GM21526 (cell line): ENCODE data around the gene BCL7C.
A peak's percentile ranks its signal among the peaks of the same experiment; 100 is the strongest.
"Not testable (repeated sequence)": the region's sequence is repeated elsewhere in the genome, so short reads cannot be mapped to it uniquely, and the experiment has no call there.

Experiments
- ATAC-seq: cut with Tn5 transposase; IDR thresholded peaks from one replicate; pipeline ENCODE4 v1.9.1; 2021; ENCODE audit warnings: moderate library complexity; ENCODE audit not compliant: unreplicated experiment, low FRiP score

Gene BCL7C

DNA sequence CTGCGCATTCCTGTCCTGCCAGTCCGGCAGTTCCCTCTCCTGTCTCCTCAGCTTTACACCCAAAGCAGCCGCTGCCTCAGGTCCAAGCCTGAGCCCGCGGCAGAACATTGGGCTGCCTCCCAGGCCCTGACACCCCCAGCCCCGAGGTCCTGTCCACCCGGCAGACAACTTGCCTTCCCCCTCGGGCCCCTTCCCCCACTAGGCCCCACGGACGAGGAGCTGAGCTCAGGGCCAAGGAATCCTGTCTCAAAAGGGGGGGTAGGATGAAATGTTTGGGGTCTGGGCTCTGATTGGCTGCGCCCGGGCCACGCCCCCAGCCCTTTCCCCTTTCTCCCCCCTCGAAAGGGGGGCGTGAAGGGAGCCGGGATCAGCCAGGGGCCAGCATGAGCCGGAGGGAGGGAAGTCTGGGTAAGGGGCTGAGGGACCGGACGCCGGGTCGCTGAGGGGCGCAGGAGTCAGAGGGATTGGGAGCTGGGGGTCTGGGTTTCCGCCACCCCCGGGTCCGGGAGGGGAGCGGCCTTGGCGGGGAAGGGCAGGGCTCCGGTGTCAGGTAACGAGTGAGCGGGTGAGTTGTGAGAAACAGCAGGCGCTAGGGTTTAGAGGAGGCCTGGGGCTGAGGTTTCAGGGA, 2.5 kb upstream of the BCL7C start, which contains the start of gene CTF1:
Gene CTF1 (plus strand): TSS at position 354 of the 628 bp plus-strand sequence. CDS start 30 bp downstream, at position 384.
- ATAC-seq = no peak

DNA sequence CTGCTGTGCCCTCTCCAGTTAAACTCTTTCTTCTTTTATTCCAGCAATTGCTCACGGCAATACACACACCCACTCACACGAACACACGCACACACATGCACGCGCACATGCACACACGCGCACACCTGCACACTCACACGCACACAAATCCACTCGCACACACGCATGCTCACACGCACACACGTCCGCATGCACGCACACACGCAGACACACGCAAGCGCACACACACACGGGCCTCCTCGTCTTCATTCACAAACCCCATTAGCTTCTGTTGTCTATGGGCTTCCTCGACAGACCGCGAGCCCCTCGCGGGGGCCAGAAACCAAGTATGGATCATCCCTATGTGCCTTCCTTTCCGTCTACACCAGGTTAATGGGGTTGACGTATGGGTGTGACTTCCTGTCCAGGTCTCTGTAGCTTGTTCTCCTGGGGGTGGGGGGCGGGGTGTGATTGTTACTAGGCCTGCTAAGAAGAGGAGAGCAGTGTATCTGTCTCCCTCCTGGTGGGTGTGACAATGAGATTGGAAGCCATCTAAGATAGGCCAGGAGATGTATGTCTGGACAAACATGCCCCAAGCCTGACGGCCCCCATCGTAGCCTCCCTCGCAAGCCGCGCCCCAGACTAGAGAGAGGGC, 1.9 kb upstream of the BCL7C start:
- ATAC-seq = no peak

DNA sequence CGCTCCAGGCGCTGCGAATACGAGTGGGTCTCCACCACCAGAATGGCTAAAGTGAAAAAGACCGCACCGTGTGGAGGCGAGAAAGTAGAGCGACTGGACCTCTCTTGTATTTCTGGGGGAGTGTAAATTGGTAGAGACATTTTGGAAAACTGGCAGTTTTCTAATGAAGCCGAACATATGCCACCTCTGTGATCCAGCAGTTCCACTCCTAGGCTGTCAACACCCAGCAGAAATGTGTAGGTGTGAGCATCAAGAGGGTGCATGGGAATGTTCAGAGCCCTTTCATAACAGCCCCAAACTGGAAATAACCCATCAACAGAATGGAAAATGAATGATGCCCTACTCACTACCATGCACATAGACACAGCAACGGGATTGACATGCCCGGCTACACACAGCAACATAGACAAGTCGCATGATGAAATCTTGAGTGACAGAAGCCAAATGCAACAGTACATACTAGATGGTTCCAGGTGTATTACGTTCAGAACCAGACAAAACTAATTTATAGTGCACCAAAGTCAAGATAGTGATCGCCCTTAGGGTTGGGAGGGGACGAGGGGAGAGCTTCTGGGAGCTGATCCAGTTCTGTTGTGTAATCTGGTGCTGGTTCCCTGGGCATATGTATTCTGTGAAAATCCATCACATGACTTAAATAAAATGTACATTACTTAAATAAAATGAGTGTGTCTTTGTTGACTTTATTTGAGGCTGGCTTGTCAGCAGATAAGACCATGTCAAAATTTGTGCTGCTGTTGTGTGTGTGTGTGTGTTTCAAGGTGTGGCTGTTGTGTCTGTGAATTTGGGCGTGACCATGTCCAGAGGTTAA, 877 bp upstream of the BCL7C start:
- ATAC-seq = no peak

DNA sequence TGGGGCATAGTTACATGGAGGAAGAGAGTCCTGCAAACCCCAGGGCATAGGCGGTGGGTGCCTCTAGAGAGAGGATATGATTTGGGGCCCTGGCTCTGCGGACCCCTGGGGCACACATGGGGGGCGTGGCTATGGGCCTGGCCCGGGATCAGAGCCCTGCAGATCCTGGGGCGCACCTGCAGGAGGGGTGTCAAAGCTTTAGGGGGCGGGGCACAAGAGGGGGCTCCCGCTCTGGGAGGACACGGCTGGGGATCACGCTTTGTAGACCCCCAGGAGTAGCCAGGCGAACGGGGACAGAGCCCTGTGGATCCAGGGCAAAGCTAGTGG, 497 bp downstream of the BCL7C start:
- ATAC-seq = peak; percentile 10

DNA sequence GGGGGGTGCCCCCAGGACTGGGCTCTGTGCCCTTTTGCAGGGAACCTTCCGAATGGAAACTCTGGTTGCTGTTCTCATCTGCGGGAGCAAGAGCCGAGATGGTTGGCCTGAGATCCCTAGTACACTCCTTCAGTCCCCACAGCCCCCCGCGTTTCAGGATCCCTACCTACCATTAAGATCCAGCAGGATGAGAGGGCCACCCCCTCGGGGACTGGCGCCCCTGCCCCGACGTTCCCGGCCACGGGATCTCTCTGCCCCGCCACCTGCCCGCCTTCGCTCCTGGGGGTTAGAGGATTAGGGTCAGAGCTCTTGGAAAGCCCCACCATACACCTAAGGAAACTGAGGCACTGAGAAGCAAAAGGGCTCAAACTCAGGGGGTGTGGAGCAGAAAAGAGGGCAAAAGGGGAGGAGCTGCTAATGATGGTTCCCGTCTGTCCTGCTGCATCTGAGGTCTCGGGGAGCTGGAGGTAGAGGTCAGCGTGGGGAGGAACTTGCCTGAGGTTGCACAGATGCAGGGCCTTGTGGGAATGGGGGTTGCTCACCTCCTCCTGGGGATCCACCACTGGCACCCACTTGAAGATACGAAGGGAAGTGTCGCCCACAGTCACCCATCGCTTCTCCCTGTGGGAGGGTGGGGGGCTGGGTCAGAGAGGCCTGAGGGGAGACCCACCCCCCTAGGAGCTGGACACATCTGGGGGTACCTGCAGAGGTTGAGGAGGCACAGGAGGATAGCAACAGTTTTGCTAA, 1.0 kb downstream of the BCL7C start:
- ATAC-seq = no peak

DNA sequence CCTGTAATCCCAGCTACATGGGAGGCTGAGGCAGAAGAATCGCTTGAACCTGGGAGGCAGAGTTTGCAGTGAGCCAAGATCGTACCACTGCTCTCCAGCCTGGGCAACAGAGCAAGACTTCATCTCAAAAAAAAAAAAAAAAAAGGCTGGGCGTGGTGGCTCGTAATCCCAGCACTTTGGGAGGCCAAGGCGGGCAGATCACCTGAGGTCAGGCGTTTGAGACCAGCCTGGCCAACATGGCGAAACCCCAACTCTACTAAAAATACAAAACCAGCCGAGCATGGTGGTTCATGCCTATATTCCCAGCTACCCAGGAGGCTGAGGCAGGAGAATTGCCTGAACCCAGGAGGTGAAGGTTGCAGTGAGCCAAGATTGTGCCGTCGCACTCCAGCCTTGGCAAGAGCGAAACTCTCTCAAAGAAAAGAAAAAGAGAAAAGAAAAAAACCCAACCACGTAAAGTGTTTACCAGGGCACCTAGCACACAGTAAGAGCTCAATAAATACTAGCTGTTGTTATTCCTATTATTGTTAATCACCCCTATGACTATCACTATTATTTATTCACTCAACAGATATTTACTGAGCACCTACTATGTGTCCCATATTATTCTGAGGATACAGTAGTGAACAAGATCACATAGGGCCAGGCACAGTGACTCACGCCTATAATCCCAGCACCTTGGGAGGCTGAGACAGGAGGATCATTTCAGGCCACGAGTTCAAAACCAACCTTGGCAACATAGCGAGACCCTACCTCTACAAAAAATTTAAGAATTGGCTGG, 2.6 kb downstream of the BCL7C start:
- not testable (repeated sequence) for ATAC-seq

DNA sequence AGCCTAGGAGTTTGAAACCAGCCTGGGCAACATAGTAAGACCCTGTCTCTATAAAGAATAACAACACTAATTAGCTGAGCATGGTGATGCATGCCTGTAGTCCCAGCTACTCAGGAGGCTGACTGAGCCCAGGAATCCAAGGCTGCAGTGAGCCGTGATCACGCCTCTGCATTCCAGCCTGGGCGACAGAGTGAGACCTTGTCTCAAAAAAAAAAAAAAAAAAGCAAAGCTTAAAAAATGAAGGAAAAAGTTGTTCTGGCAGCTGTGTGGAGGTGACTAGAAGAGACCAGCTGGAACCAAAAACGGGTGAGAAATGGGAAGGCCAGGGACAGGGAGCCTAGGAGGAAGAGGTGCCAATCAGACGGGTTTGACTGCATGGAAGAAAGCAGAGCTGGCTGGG, 4.2 kb downstream of the BCL7C start:
- ATAC-seq = no peak

DNA sequence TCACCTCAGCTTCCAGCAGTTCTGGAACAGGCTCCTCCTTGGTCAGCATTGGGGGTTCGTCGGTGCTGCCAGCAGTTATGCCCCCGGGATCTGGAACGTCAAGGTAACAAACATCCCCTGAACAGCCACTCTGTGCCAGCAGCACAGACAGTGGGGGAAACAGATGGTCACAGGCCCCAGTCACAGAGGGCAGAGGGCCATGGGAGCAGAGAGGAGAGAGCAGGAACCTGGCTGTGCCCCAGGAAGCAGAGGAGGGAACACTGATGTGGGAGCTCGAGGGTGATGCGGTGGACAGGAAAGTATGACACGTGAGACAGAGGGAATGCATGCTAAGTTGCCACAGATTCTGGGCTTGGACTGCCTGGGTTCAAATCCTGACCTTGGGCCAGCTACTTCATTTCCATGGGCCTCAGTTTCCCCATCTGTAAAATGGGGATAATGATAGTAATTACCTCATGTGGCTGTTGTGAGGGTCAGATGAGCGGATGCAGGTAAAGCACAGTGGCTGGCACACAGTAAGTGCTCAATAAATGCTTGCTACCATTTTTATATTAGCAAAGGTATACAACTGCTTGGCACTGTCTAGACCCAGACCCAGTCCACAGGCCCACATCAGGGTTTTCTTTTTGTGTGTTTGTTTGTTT, 4.9 kb downstream of the BCL7C start:
- no peak for ATAC-seq

DNA sequence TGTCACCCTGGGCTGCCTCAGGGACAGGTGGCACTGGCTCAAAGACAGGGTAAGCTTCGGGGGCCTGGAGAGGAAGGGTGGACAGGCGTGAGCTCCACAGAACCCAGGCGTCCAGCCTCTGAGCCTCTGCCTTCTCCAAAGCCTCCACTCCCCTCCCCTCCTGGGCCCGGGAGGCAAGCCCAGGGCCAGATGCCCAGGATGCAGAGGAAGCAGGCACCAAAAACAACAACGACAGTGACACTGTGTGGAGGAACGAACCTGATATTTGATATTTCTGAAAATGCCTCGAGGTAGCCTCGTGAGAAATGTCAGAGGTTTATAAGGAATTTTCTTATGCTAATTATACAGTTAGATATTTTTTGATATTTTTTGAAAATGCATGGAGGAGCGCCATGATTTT, 6.0 kb downstream of the BCL7C start:
- no peak for ATAC-seq

DNA sequence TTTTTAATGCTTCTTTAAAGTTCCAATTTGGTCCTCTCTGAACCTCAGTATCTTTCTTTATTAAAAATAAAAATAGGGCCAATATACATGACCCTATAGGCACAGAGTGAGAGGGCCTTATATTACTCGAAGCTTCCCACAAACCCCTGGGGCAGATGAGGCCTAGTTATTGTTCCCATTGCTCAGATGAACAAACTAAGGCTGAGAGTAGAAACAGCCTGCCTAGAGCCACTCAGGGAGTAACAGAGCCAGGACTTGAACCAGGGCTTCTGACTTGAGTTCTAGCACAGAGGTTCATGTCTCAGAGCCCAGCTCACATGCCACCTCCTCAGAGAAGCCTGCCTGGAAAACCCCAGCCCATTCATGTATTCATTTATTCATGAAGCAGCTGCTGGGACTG, 7.7 kb downstream of the BCL7C start:
- no peak for ATAC-seq

DNA sequence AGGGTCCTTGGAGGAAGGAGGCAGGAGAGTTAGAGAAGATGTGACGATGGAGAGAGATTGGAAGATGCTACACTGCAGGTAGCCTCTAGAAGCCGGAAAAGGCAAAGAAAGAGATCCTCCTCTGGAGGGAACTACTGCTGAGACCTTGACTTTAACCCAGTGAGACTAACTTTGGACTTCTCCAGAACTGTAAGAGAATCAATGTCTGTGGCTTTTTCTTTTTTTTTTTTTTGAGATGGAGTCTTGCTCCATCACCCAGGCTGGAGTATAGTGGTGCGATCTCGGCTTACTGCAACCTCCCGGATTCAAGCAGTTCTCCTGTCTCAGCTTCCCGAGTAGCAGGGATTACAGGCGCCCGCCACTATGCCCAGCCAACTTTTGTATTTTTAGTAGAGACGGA, 8.7 kb downstream of the BCL7C start:
- ATAC-seq = no peak

DNA sequence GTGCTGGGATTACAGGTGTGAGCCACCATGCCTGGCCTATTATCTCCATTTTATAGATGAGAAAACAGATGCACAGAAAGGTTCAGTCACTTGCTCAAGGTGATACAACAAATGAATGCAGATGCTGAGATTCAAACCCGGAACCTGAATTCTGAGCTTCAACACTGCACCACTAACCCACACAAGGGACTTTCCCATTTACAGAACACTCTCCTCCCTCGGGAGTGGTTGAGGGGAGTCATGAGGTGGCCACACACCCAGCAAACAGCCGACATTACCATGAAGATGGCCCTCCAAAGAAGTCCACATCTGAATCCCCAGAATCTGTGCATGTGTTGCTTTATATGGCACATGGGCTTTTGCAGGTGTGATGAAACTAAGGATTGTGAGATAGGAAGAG, 9.1 kb downstream of the BCL7C start:
- ATAC-seq = no peak

DNA sequence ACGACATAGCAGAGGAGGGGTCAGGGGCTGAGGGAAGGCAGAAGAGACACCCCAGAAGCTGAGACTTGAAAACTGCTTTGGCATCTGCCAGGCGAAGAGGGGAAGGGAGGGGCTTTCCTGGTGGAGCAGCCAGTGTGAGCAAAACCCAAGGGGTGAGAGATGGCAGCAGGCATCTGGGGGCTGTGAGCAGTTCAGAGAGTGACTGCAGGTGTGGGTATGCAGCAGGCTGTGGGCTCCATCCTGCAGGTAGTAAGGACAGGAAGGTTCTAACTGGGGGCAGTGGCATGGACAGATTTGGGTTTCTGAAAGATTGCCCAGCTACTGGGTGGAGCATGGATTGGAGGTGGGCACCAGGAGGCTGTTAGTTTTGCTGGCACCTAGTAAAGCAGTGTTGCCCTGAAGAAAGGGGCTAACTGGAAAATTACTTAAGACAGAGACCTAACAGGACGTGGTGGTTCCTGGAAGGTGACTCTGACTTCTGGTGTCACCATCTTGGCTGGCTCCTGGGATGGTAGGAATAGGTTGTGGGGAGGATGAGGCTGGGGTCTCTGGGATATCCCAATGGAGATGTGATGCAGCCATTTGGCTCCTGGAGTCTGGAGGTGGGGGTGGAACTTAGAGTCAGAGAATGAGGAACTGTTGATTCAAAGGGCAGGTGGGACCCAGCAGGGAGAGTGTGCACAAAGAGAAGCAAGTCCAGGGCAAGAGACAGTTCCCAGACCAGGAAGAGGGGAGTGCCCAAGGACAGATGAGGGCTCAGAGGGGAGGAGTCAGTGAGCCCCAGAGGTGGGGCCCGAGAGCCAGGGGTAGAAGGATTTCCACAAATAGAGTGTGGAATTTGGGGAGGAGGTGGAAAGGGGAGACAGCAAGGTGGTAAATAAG, 11.2 kb downstream of the BCL7C start:
- no peak for ATAC-seq

DNA sequence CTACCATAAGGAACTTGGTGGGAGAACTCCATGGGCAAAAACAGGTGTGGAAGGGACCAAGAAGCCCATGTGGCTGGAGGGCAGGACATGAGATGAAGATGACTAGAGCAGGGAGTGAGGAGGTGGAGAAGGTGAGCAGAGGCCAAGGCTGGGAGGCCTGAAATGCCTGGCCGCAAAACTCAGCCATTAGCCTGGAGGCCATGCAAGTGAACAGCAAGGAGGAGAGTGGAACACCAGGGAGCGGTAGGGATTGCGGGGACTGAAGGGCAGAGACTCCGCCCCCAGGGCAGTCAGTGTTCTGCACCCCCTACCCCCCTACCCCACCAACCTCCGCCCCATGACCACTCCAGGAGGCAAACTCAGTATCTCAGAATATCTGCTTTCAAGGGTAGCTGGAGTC, 17.0 kb downstream of the BCL7C start:
- ATAC-seq = no peak

DNA sequence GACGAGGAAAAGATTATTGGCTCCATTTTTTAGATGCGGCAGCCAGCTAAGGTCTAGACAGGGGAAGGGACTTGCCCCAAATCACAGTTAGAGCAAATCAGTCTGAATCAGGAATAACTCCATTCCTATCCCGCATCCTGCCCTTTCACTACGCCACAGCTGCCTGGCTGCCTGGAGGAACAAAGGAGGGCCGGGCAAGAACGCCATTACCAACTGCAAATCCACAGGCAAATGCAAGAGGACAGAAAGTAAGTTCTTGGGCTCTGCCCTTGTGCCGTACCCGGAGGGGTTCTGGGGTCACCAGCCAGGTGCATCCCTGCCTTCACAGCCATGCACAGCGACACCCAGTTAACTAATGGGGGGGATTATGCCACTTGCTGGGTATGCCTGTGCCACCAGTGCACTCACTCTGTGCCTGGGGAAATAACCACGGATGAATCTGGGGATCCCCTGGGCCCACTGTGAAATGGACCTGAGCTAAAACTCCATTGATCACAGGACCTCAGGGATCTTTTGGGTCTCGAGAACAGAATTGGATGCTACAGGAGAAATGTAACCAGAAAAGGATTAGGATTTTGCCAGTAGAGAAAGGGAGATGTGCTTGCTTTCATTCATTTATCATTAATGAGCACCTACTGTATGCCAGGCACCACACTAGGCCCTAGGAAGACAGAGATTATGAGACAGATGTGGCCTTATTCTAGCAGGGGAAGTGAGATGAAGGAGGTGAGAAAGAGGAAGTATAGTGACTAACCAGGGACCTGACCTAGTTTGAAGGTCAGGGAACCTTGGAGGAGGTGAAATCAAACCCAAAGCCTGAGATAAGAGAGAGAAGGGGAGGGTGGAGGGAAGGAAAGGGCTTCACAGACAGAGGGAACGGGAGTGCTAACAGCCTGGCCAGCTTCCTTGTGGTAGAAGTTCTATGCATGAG, 17.7 kb downstream of the BCL7C start:
- ATAC-seq = no peak

DNA sequence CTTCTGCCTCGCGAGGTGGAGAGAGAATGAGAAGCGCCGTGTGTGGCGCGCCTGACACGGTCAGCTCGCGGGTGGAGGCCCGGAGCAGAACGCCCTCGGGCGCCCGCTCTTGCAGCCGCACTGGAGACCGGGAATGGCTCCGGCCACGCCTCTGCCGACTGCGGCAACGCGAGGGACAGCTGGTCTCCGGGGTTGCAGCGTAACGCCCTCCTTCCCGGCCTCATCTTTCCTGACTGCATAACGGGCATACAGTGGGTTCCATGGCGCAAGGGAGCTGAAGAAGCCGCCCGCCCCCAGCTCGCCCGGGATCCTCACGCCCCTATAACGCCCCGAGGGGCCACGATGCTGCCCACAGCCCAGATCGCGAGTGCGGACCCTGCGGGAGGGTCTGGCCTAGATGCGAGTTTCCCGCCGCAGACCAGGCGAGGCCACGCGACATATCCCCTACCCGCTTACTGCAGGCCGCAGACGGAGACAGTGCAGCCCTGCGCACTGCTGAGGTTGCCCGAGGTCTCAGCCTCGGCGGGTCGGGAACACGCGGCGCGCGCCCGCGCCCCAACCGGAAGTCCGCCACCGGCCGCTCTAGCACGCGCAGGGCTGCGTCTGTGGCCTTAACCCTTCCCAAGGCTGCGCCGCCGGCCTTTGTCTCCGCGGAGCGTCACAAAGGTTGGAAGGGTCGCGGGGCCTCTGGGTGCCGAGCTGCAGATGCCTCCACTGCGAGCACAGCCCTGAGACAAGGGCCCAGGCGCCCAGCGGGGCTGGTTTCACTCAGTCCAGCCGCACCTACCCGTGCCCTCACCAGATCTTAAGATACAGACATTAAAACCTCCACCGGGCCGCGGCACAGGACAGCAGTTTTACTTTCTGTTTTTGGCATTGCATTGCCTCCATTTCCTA, 18.8 kb downstream of the BCL7C start:
- ATAC-seq = peak; percentile 78
